K562 (cell line): Measurements from ENCODE around the gene PPP1R37. TPM values are rescaled to one million over a fixed set of nuclear protein-coding genes. Genes with fewer than 3 reads are reported as not detected.

Experiments
- BRD9 ChIP-seq: fragments of 450-650 bp; IDR thresholded peaks from 2 replicates; pipeline ENCODE4 v1.6.1; 2018; ENCODE audit warnings: low read depth; ENCODE audit not compliant: partially characterized antibody
- CBX5 ChIP-seq: IDR thresholded peaks from 2 replicates; pipeline ENCODE4 v1.6.1; 2014; ENCODE audit warnings: low read depth, borderline replicate concordance
- CEBPB ChIP-seq: fragments of 450-650 bp; IDR thresholded peaks from 2 replicates; pipeline ENCODE4 v1.6.1; 2016; ENCODE audit warnings: missing genetic modification characterization, missing compliant biosample characterization
- CHD2 ChIP-seq: IDR thresholded peaks from 2 replicates; pipeline ENCODE4 v1.6.1; 2011; ENCODE audit warnings: low read depth, low read length
- DPF2 ChIP-seq: fragments of 450-650 bp; IDR thresholded peaks from 2 replicates; pipeline ENCODE4 v1.6.1; 2016
- ETS2 ChIP-seq: IDR thresholded peaks from 2 replicates; pipeline ENCODE4 v1.6.1; 2016; ENCODE audit warnings: borderline replicate concordance, missing genetic modification characterization, mild to moderate bottlenecking, moderate library complexity, missing compliant biosample characterization; ENCODE audit not compliant: poor library complexity, severe bottlenecking
- FOXK1 ChIP-seq: sonication (generic); formaldehyde crosslinking; IDR thresholded peaks from 2 replicates; pipeline ENCODE4 v1.8.0; 2022; ENCODE audit warnings: missing genetic modification reagents, mild to moderate bottlenecking, borderline replicate concordance
- GTF2B ChIP-seq: IDR thresholded peaks from 2 replicates; pipeline ENCODE4 v1.6.1; 2011; ENCODE audit not compliant: insufficient read length; ENCODE audit errors: extremely low read depth
- HNRNPH1 ChIP-seq: fragments of 200-400 bp; formaldehyde crosslinking; optimal IDR thresholded peaks from 2 replicates; pipeline ENCODE3; 2017; ENCODE audit warnings: low read depth, mild to moderate bottlenecking, low read length, moderate library complexity
- KDM2B ChIP-seq: fragments of 250-450 bp; sonication (Bioruptor Pico); IDR thresholded peaks from 2 replicates; pipeline ENCODE4 v1.8.0; 2021; ENCODE audit warnings: mild to moderate bottlenecking, moderate library complexity
- KDM4B ChIP-seq, 2 experiments: fragments of 450-650 bp in 1 of 2; sonication (generic) in 1 of 2; IDR thresholded peaks; 2 replicates each; pipeline ENCODE4 v1.6.1; 2016 to 2017; ENCODE audit warnings: borderline replicate concordance in 2 of 2, antibody characterized with exemption in 1 of 2, low read depth in 1 of 2, mild to moderate bottlenecking in 1 of 2
- MEIS2 ChIP-seq: fragments of 450-650 bp; IDR thresholded peaks from 2 replicates; pipeline ENCODE4 v1.6.1; 2014; ENCODE audit warnings: mild to moderate bottlenecking; ENCODE audit not compliant: partially characterized antibody
- MTA1 ChIP-seq: fragments of 450-650 bp; IDR thresholded peaks from 2 replicates; pipeline ENCODE4 v1.6.1; 2017; ENCODE audit warnings: borderline replicate concordance
- NFRKB ChIP-seq: fragments of 450-650 bp; IDR thresholded peaks from 2 replicates; pipeline ENCODE4 v1.6.1; 2016; ENCODE audit warnings: low read depth
- RBM25 ChIP-seq: fragments of 200-400 bp; formaldehyde crosslinking; IDR thresholded peaks from 2 replicates; pipeline ENCODE4 v1.6.1; 2018; ENCODE audit warnings: low read length, low read depth, moderate library complexity; ENCODE audit not compliant: severe bottlenecking
- RNF2 ChIP-seq: sonication (generic); IDR thresholded peaks from 2 replicates; pipeline ENCODE4 v1.6.1; 2016
- SETDB1 ChIP-seq: IDR thresholded peaks from one replicate; pipeline ENCODE4 v1.6.1; 2012; ENCODE audit warnings: low read length, control low read depth, inconsistent platforms
- SRSF3 ChIP-seq: fragments of 200-400 bp; formaldehyde crosslinking; IDR thresholded peaks from 2 replicates; pipeline ENCODE4 v1.6.1; 2016; ENCODE audit warnings: mild to moderate bottlenecking, low read length, moderate library complexity; ENCODE audit not compliant: insufficient read depth
- YY1 ChIP-seq, 3 experiments: IDR thresholded peaks; 2 replicates each; pipeline ENCODE4 v1.6.1; 2011; ENCODE audit warnings: low read length in 2 of 3, mild to moderate bottlenecking in 2 of 3, moderate library complexity in 2 of 3, borderline replicate concordance in 1 of 3, control low read depth in 1 of 3, low read depth in 1 of 3; ENCODE audit not compliant: insufficient read depth in 3 of 3, insufficient replicate concordance in 2 of 3, control insufficient read depth in 1 of 3, insufficient read length in 1 of 3; ENCODE audit errors: extremely low read depth in 1 of 3
- ZBTB7A ChIP-seq: IDR thresholded peaks from 2 replicates; pipeline ENCODE4 v1.6.1; 2011; ENCODE audit warnings: low read depth, mild to moderate bottlenecking, low read length, moderate library complexity, borderline replicate concordance; ENCODE audit not compliant: control insufficient read depth
- polyA plus RNA-seq, 8 experiments: library from polyadenylated mRNA; depleted of rRNA in 4 of 8; stranded (reverse) in 5 of 8; unstranded in 3 of 8; fragments of >200 nt; fragmentation: Nextera tagmentation in 2 of 8; fragmentation: Illumina TruSeq in 1 of 8; extraction: Ambion mirVana in 2 of 8; extraction: Trizol in 1 of 8; gene quantifications; 2 replicates each; pipeline versions ENCODE4 v1.2.1 to v1.2.3, GENCODE V29; 2011 to 2014; ENCODE audit warnings: inconsistent platforms in 1 of 8, missing spikeins in 1 of 8
- total RNA-seq, 7 experiments: library from RNA; depleted of rRNA in 6 of 7; stranded (reverse); fragments of >200 nt in 6 of 7; fragmentation: Illumina TruSeq in 2 of 7; extraction: Trizol in 2 of 7; gene quantifications; 2 replicates each; pipeline versions ENCODE4 v1.2.1 to v1.2.3, GENCODE V29; 2011 to 2021; ENCODE audit warnings: low replicate concordance in 1 of 7
- TF ChIP-seq, protein P1 (sequence below): fragments of 450-650 bp; conservative IDR thresholded peaks from 2 replicates; pipeline ENCODE4 v1.6.1; 2016; ENCODE audit warnings: missing genetic modification characterization, low read depth, mild to moderate bottlenecking, control low read depth, missing compliant biosample characterization
- TF ChIP-seq, protein P2 (sequence below): sonication (generic); formaldehyde crosslinking; IDR thresholded peaks from 2 replicates; pipeline ENCODE4 v1.9.0; 2022; ENCODE audit warnings: mild to moderate bottlenecking, missing genetic modification reagents
- TF ChIP-seq, protein P3 (sequence below): fragments of 450-650 bp; formaldehyde crosslinking; IDR thresholded peaks from 2 replicates; pipeline ENCODE4 v1.4.0; 2020; ENCODE audit warnings: mild to moderate bottlenecking, mixed read lengths

PPP1R37 gene
- total and polyA plus RNA-seq, 9 of the 15 experiments (the other 6 are each of a cell fraction or from before 2014, with no cell fraction given): 0.04 to 20.3 (median 7.3) TPM

DNA sequence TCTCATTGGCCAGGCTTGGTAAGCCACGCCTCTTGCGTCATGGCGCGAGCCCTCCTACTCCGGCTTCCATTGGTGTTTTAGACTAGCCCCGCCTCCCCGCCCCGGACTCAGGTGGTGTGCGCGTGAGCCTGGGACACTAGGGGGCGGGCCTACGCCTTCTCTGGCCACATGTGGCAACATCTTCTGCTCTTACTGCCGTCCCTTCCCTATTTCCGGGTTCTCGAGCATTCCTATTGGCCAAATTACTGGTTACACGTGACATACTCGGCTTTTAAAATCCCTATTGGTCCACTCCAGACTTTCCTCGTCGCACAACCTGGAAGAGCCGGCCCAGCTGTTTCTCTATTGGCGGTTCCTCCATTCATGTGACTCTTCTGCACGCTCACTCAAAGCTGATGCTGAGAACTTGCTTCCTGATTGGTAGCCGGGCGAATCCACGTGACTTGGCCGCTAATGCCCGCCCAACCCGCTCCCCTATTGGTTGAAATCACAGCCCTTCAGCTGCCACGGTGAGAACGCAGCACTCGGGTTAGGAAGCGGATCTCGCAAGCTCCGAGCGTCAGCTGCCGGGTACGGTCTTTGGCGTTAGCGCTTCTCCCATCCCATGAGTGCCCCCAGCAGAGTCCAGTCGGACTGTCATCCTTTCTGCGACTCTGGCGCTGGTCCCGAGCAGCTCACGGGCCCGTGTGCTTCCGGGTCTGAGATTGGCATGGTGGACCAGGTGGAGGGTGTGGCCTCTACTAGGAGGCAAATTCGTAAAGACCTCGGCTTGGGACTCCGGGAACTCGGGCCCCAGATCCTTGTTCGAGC, 85.5 kb downstream of the PPP1R37 start, which contains the start of gene BLOC1S3 (continued):
- TF ChIP-seq, protein P1, sequence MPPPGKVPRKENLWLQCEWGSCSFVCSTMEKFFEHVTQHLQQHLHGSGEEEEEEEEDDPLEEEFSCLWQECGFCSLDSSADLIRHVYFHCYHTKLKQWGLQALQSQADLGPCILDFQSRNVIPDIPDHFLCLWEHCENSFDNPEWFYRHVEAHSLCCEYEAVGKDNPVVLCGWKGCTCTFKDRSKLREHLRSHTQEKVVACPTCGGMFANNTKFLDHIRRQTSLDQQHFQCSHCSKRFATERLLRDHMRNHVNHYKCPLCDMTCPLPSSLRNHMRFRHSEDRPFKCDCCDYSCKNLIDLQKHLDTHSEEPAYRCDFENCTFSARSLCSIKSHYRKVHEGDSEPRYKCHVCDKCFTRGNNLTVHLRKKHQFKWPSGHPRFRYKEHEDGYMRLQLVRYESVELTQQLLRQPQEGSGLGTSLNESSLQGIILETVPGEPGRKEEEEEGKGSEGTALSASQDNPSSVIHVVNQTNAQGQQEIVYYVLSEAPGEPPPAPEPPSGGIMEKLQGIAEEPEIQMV (tag): 0 out of 2 replicates have a peak, but pooled peaks have one; percentile 36
- TF ChIP-seq CBX5: no peak
- TF ChIP-seq BRD9: no peak
- no peak for TF ChIP-seq NFRKB
- TF ChIP-seq ZBTB7A: no peak
- no peak for TF ChIP-seq DPF2
- TF ChIP-seq RNF2: 0 out of 2 replicates have a peak, but pooled peaks have one; percentile 29
- TF ChIP-seq KDM2B (CRISPR knock-in tag): peak; percentile 89; the same call in 1 of the 2 replicates
- no peak for TF ChIP-seq FOXK1 (CRISPR knock-in tag)
- TF ChIP-seq, protein P2, sequence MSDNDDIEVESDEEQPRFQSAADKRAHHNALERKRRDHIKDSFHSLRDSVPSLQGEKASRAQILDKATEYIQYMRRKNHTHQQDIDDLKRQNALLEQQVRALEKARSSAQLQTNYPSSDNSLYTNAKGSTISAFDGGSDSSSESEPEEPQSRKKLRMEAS (CRISPR knock-in tag): peak; percentile 96
- TF ChIP-seq RBM25: peak; percentile 72
- no peak for TF ChIP-seq MTA1
- TF ChIP-seq MEIS2: peak; percentile 44
- TF ChIP-seq SETDB1: no peak
- TF ChIP-seq HNRNPH1: no peak
- TF ChIP-seq CEBPB (tag): peak; percentile 97
- TF ChIP-seq, protein P3, sequence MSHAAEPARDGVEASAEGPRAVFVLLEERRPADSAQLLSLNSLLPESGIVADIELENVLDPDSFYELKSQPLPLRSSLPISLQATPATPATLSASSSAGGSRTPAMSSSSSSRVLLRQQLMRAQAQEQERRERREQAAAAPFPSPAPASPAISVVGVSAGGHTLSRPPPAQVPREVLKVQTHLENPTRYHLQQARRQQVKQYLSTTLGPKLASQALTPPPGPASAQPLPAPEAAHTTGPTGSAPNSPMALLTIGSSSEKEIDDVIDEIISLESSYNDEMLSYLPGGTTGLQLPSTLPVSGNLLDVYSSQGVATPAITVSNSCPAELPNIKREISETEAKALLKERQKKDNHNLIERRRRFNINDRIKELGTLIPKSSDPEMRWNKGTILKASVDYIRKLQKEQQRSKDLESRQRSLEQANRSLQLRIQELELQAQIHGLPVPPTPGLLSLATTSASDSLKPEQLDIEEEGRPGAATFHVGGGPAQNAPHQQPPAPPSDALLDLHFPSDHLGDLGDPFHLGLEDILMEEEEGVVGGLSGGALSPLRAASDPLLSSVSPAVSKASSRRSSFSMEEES (CRISPR knock-in tag): peak; percentile 96
- TF ChIP-seq ETS2: no peak
- TF ChIP-seq CHD2: peak; percentile 63
- no peak for TF ChIP-seq SRSF3
- no peak for TF ChIP-seq KDM4B (IDR thresholded peaks at IDR 0.05; ENCODE audit: borderline replicate concordance in 2 of 2, low read depth in 1 of 2)
- TF ChIP-seq GTF2B: no peak
- TF ChIP-seq YY1 (IDR thresholded peaks at IDR 0.05; ENCODE audit: borderline replicate concordance in 1 of 3, control insufficient read depth in 1 of 3, extremely low read depth in 1 of 3, insufficient read depth in 3 of 3, insufficient read length in 1 of 3, insufficient replicate concordance in 2 of 3, low read depth in 1 of 3, low read length in 2 of 3): no peak
